SU-DHL-6 (cell line): Measurements from ENCODE around the gene CCDC116.
A peak's percentile ranks its signal among the peaks of the same experiment; 100 is the strongest.
"Not testable (repeated sequence)": the region's sequence is repeated elsewhere in the genome, so short reads cannot be mapped to it uniquely, and the experiment has no call there.

Experiments used
- H2AFZ ChIP-seq: fragments of 200-600 bp; sonication (generic); 2 replicates; pipeline ENCODE4 v1.6.1; 2014; ENCODE audit warnings: low read depth, mild to moderate bottlenecking, moderate library complexity, mixed read lengths, antibody characterized with exemption, low read length; ENCODE audit not compliant: severe bottlenecking
- H3F3A ChIP-seq: fragments of 200-600 bp; shearing (Covaris generic); 2 replicates; pipeline ENCODE4 v1.6.0; 2016; ENCODE audit warnings: antibody characterized with exemption, mild to moderate bottlenecking; ENCODE audit not compliant: insufficient read depth
- H3K27ac ChIP-seq: fragments of 200-600 bp; sonication (generic); 2 replicates; pipeline ENCODE4 v1.5.1; 2016; ENCODE audit warnings: low read depth, mild to moderate bottlenecking, low read length, moderate library complexity, mixed read lengths
- H3K27me3 ChIP-seq: fragments of 200-600 bp; sonication (generic), shearing (Covaris generic); 2 replicates; pipeline ENCODE4 v1.6.0; 2014; ENCODE audit warnings: mild to moderate bottlenecking, low read length
- H3K36me3 ChIP-seq: fragments of 200-600 bp; sonication (generic); 2 replicates; pipeline ENCODE4 v1.6.1; 2014; ENCODE audit warnings: mild to moderate bottlenecking, low read length, mixed read lengths
- H3K4me2 ChIP-seq: fragments of 300-600, 200-600 bp; shearing (Covaris generic), sonication (generic); 2 replicates; pipeline ENCODE4 v1.6.0; 2014; ENCODE audit warnings: low read length, low read depth, mild to moderate bottlenecking; ENCODE audit not compliant: poor library complexity, severe bottlenecking
- H3K4me3 ChIP-seq: fragments of 200-600 bp; sonication (generic); 2 replicates; pipeline ENCODE4 v1.5.1; 2014; ENCODE audit warnings: antibody characterized with exemption, low read length, mild to moderate bottlenecking, mixed read lengths; ENCODE audit not compliant: insufficient read depth, poor library complexity, severe bottlenecking
- H3K79me2 ChIP-seq: fragments of 200-600 bp; sonication (generic); 2 replicates; pipeline ENCODE4 v1.6.1; 2014; ENCODE audit warnings: mild to moderate bottlenecking, low read length, moderate library complexity; ENCODE audit not compliant: insufficient read depth
- H3K9ac ChIP-seq: fragments of 200-600 bp; sonication (generic); 2 replicates; pipeline ENCODE4 v1.7.0; 2014; ENCODE audit warnings: mild to moderate bottlenecking, low read length
- H3K9me2 ChIP-seq: fragments of 200-600 bp; sonication (generic); replicated peaks from 2 replicates; pipeline ENCODE4 v1.6.1; 2014; ENCODE audit warnings: low read length; ENCODE audit not compliant: insufficient read depth
- H3K9me3 ChIP-seq: fragments of 200-600 bp; sonication (generic); 2 replicates; pipeline ENCODE4 v1.6.1; 2014; ENCODE audit warnings: low read length, mixed read lengths; ENCODE audit not compliant: insufficient read depth
- H4K20me1 ChIP-seq: fragments of 200-600 bp; sonication (generic); 2 replicates; pipeline ENCODE4 v1.6.1; 2014; ENCODE audit warnings: low read depth, mild to moderate bottlenecking, antibody characterized with exemption, low read length, moderate library complexity, mixed read lengths
- CTCF ChIP-seq: fragments of 200-600 bp; sonication (generic); IDR thresholded peaks from one replicate; pipeline ENCODE4 v1.5.1; 2017; ENCODE audit warnings: antibody characterized with exemption, mild to moderate bottlenecking, low read length, moderate library complexity; ENCODE audit not compliant: insufficient read depth, poor library complexity, severe bottlenecking
- EZH2phosphoT487 ChIP-seq: fragments of 200-600 bp; sonication (generic), shearing (Covaris generic); conservative IDR thresholded peaks from 2 replicates; pipeline ENCODE4 v1.6.1; 2018; ENCODE audit warnings: mild to moderate bottlenecking, antibody characterized with exemption, low read length, moderate library complexity, mixed read lengths

CCDC116 gene

DNA sequence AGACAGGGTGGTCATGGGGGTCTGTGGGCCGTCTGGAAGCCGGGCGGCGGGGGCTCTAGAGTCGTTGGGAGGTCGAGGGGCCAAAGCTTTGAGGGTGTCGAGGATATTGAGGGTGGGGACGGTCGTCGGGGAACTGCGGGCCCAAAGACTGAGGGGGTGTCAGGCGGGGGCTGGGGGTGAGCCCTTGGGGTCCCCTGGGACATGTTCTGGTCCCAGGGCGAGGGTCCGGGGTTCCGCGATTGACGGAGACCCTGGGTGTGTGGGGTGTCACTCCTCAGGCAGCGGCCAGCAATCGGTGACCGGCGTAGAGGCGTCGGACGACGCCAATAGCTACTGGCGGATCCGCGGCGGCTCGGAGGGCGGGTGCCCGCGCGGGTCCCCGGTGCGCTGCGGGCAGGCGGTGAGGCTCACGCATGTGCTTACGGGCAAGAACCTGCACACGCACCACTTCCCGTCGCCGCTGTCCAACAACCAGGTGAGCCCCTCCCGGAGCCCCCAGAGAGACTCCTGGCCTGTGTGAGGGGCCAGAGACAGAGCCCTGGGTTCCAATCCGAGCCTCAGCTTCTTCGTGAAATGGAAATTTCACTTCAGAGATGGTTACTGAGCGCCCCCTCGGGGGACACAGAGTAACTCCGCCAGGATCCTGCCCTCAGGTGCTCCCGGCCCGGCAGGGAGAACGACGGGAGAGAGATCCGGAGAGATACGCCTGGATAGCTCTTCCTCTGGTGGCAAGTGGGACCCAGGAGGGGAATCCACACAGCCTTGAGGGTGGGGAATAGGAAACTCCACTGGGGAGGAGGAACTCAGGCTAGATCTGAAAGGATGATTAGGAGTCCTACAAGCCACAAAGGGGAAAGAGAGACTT lies 10.3 kb downstream of the CCDC116 start:
- peak; percentile 54 for TF ChIP-seq CTCF
- no peak for TF ChIP-seq EZH2phosphoT487

GRCh38 chr22:21643533-21644357 lies 11.2 kb downstream of the CCDC116 start:
- Histone ChIP-seq H3K9me3 (no peaks in the 10 kb centered on the region), H3K79me2 (peaks cover 6% of the 10 kb centered on the region; the same call in 1 of the 2 replicates), H3F3A (no peaks in the 10 kb centered on the region), H4K20me1 (no peaks in the 10 kb centered on the region), H3K27ac (no peak overlapping the region), H2AFZ (no peak overlapping the region), H3K27me3 (no peaks in the 10 kb centered on the region), H3K9ac (peak overlapping the region; percentile 97), H3K4me3 (peak overlapping the region; percentile 87), H3K9me2 (no peaks in the 10 kb centered on the region), H3K36me3 (no peaks in the 10 kb centered on the region), H3K4me2 (peak overlapping the region; percentile 75)
- TF ChIP-seq EZH2phosphoT487 (no peak), CTCF (no peak)

More for the DNA sequence above, 10.3 kb downstream of the CCDC116 start:
- Histone ChIP-seq H3K79me2 (peaks cover 6% of the 10 kb centered on the region; the same call in 1 of the 2 replicates), H3K4me3 (peak overlapping the region; percentile 87), H3F3A (no peaks in the 10 kb centered on the region), H3K27me3 (no peaks in the 10 kb centered on the region), H3K36me3 (no peaks in the 10 kb centered on the region), H3K9me2 (no peaks in the 10 kb centered on the region), H3K4me2 (peak overlapping the region; percentile 75), H2AFZ (peak overlapping the region; percentile 77), H3K9me3 (no peaks in the 10 kb centered on the region), H3K27ac (peak overlapping the region; percentile 60), H3K9ac (peak overlapping the region; percentile 97), H4K20me1 (no peaks in the 10 kb centered on the region)

DNA sequence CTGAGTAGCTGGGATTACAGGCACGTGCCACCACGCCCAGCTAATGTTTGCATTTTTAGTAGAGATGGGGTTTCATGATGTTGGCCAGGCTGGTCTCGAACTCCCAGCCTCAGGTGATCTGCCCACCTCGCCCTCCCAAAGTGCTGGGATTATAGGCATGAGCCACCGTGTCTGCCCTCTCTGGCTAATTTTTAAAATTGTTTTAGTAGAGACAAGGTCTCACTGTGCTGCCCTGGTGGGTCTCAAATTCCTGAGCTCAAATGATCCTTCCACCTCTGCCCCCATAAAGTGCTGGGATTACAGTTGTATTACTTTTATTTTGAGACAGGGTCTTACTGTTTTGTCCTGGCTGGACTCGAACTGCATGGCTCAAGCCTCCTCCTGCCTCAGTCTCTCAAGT lies 13.0 kb downstream of the CCDC116 start:
- not testable (repeated sequence) for H3K4me2 ChIP-seq, H3K9me2 ChIP-seq, H3K9ac ChIP-seq, H2AFZ ChIP-seq, H3K36me3 ChIP-seq, H3K27me3 ChIP-seq, H3K9me3 ChIP-seq, H4K20me1 ChIP-seq, H3K79me2 ChIP-seq, H3F3A ChIP-seq, H3K27ac ChIP-seq, H3K4me3 ChIP-seq
